Islet precursor cell (in vitro differentiated cells): ENCODE data around the gene SH2D4B.

Source experiments
- DNase-seq: peaks from one replicate; pipeline ENCODE4 v3.0.0-alpha.2; 2018

The SH2D4B gene

GRCh38 chr10:80504158-80504811 is 33.4 kb upstream of the SH2D4B start:
- peak; percentile 75 for DNase-seq

GRCh38 chr10:80504897-80505465 is 32.7 kb upstream of the SH2D4B start:
- DNase-seq: peak; percentile 77

DNA sequence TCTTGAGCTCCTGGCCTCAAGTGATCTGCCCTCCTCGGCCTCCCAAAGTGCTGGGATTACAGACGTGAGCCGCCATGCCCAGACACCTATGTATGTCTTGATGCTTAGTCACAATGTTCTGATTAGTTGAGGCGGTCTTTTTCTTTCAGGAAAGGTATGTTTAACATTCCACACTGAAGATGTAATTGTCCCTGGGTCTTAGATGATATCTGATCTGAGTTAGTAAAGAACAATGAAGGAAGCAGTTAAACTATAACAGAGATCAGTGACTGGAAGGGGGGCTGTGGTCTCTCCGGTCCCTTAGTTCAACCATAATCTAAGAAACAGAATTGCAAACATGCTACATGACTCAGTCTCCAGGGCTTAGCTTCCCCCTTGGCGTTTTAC is 31.5 kb upstream of the SH2D4B start:
- peak; percentile 89 for DNase-seq

GRCh38 chr10:80506836-80507487 is 30.7 kb upstream of the SH2D4B start:
- DNase-seq: no peak

DNA sequence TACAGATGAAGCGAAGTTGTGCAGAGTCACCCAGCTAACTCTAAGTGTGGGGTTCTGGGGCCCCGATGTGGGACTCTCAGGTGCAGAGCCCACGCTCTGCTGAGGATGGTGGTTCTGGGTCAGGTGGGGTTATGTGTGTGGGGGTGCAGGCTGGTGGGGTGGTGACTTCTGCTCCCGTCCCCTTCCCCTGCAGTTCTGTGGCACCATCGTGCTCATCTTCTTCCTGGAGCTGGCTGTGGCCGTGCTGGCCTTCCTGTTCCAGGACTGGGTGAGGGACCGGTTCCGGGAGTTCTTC is 28.6 kb upstream of the SH2D4B start:
- no peak for DNase-seq

GRCh38 chr10:80509403-80510161 is 28.1 kb upstream of the SH2D4B start:
- peak; percentile 94 for DNase-seq

DNA sequence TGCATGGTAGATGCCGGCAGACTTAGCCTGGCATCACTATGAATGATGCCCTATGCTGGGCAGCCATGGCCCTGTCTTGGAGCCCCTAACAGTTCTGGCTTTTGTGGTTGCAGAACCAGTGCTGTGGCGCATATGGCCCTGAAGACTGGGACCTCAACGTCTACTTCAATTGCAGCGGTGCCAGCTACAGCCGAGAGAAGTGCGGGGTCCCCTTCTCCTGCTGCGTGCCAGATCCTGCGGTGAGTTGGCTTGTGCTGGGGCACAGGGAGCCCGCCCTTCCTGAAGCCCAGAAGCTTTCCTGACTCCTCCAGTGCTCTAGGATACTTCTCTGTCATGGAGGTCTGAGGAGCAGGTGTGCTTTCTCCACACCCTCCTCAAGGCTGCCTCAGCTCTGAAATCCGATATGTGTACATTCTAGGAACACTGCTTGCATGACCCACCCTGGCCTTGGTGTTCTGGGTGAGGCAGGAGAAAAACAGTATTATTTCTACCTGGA is 25.6 kb upstream of the SH2D4B start:
- DNase-seq: no peak

DNA sequence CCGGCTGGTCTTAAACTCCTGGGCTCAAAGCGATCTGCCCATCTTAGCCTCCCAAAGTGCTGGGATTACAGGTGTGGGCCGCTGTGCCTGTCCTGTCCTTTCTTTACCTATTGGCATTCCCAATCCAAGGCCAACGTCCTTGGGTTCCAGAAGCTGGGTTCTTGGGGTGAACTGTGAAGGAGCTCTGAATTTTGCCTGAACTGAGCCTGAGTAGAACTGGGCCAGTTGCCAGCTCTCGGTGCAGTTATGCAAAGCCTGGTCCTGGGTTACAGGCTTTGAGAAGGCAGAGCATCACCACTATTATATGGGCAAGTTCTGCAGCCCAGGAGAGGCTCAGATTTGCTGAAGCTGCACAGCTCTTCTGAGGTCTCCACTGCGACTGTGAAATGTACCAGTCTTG is 24.6 kb upstream of the SH2D4B start:
- DNase-seq: no peak

DNA sequence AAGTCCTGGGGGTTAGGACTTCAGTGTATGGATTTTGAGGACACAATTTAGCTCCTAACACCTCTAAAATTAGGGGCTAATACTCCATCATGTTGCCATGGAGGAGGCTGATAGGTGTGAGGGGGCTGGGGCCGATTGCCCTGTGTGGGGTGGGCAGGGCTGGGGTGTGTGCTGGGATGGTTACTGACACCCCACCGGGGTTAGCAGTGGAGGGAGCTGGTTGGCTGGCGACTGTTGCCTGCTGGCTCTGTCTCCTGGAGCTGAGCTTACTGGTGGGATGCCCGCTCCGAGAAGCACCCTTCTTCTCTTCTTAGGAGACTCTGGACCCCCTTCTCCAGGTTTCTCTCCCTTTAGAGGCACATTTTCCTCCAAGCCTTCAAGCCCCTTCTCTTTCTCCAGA is 22.2 kb upstream of the SH2D4B start:
- no peak for DNase-seq

DNA sequence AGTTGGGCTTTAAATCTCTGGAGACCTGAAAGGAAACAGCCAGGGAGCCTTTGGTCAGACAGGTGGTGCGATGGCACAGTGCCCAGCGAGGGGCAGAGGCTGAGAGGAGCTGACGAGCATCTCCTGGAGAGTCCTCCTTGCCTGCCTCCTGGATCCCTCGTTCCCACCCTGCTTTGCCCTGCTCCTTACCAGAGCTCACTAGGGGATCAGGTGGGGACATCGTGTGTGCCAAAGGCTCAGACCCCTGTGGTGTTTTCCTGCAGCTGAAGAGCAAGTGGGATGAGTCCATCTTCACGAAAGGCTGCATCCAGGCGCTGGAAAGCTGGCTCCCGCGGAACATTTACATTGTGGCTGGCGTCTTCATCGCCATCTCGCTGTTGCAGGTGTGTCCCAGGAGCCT is 21.8 kb upstream of the SH2D4B start:
- no peak for DNase-seq

- DNase-seq: no peak
Measured at GRCh38 chr10:80516506-80517075, 21.1 kb upstream of the SH2D4B start.

DNA sequence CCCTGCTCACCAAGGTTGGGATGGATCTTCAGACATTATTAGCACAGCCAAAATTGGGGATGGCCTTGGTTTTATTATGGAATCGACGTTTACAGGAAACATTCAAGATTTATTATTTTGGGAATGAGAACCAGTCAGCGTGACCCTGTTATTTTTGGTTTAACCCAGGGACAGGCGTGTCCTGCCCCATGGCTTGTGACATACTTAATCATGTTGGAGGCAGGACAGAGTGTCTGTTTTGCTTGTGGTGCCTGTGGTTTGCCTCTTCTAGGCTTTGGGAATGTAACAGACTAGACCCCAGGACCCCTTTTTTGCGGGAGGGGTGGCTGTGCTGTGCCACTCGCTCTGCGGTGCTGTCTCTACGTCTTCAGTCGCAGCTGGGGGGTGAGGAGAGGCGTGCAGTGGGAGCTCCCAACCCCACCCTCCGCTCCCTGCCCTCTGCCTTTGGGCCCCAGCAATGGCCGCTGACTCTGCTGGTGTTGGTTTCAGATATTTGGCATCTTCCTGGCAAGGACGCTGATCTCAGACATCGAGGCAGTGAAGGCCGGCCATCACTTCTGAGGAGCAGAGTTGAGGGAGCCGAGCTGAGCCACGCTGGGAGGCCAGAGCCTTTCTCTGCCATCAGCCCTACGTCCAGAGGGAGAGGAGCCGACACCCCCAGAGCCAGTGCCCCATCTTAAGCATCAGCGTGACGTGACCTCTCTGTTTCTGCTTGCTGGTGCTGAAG is 20.1 kb upstream of the SH2D4B start:
- no peak for DNase-seq

GRCh38 chr10:80518143-80518806 is 19.4 kb upstream of the SH2D4B start:
- DNase-seq: no peak

- DNase-seq: no peak
Measured at GRCh38 chr10:80518807-80519360, 18.8 kb upstream of the SH2D4B start.

DNA sequence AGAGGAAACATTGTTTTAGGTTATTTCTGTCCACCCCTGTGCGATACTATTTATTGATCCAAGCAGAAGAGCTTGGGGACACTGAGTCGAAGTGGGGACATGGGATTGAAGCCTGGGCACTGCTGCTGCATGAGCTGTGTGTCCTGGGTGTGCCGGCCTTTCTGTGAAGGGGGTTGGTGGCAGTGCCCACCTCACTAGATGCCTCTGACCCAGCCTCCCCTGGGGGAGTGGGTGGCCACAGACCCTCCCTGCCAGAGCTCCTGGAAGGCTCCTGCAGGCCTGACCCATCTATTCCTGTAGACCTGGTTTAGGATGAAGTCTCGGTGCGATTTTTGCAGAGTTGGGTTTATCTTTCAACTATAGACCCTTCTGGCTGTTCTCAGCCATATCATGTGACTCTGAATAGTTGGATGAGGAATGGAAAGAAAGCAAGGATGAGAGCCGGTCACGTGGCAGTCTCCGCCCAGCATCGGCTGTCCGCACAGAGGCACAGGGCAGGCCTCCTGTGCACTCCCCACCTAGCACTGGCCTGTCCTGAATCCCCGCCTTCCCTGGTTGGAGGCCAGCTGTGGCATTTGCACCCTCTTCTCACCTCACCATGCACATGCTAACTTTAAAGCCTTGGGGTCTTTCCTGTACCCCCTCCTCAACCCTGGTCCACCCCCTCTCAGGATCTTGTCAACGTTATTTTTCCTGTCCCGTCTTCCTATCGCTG is 17.6 kb upstream of the SH2D4B start:
- DNase-seq: no peak

DNA sequence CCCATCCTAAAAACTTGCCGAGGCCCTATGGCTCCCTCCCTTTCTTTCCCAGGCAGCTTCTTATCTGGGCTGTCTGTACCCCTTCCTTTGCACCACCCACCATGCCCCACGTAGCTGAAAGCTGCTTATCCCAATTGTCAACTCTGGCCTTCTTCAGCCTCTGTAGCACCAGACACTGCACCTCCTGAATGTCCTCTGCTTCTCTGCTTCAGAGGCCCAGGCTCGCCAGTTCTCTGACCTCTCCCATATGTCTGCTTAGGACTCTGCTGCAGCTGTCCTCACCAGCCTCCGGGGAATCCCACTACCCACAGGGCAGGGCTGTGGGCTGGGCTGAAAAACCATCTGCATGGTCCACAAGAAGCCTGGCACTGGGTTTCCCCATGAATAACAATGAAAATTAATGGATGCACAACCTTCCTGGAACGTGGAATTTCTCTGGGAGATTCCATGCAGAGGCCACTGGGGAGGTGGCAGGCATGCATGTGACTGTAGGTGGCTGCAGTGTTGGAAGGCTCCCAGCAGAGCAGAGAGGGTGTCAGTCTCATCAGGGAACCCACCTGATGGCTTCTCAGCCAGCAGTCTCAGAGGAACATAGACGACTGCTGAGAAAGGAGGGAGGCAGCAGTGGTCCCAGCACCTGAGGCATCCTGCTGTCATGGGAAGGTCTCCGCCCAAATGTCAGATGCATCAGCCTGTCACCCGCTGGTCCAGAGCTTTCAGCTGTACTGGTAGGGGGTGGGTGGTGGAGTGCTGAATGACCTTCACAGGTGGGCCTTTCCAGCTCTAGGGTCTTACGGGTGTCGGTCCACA is 16.8 kb upstream of the SH2D4B start:
- peak; percentile 40 for DNase-seq

DNA sequence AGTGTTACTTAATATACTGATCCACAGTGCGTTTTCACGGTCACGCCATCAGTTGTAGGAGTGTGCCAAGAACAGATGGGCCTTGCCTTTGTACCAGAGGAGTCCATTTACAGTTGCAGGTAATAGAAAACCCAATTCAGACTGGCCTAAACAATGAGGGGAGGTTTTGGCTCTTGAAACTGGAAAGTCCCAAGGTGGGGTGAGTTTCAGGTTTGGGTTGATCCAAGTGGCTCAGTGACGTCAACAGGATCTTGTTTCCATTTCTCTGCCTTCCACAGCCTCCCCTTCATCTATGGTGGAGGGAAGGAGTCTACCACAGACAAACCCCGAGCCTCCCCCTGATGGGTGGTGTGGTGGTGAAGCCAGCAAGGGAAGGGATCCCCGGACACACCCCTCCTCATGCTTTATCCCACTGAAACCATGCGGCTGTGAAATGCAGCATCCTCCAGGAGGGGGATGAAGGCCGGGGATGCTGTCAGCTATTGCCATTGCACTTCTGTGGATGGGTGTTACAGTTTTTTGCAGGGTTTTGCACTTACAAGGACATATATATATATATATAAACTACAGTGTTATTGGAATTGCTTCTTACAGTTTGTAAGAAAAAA is 14.8 kb upstream of the SH2D4B start:
- no peak for DNase-seq

- no peak for DNase-seq
Measured at GRCh38 chr10:80523773-80524172, 13.9 kb upstream of the SH2D4B start.

DNA sequence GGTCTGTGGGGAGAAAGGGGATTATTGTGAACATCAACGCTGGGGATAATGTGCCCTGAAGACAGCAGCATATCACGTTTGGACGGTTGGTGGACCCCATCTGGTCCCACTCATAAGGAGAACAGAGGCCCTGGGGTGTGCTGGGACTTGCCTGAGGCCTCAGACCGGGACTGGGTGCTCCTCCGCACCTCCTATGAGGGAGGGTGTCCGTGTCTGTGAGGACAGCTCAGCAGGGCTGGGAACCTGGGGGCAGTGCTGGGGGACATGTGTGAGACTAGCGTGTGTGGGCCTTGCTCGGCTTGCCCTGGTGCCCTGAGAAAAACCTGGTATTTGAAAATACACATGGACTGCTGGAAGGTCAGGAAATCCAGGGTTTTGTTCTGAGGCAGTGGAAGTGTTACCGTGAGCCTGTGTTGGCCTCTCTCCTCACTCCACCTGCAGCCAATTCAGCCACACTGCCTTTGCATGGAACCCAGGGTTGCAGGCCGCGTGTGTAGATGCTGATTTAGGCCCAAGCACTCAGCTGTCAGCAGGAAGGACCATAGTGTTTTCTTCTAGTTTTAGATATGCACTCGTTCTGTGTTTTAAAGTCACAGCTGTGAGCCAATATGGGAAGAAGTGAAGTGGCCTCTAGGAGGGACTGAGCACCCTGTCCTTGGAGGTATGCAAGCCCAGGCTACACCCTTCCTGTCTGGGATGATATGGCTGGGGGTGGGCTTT is 13.4 kb upstream of the SH2D4B start:
- peak; percentile 53 for DNase-seq
